ENCODE data around the gene CELF5.
"Not testable (repeated sequence)": the region's sequence is repeated elsewhere in the genome, so short reads cannot be mapped to it uniquely, and the experiment has no call there.

Gene CELF5

DNA sequence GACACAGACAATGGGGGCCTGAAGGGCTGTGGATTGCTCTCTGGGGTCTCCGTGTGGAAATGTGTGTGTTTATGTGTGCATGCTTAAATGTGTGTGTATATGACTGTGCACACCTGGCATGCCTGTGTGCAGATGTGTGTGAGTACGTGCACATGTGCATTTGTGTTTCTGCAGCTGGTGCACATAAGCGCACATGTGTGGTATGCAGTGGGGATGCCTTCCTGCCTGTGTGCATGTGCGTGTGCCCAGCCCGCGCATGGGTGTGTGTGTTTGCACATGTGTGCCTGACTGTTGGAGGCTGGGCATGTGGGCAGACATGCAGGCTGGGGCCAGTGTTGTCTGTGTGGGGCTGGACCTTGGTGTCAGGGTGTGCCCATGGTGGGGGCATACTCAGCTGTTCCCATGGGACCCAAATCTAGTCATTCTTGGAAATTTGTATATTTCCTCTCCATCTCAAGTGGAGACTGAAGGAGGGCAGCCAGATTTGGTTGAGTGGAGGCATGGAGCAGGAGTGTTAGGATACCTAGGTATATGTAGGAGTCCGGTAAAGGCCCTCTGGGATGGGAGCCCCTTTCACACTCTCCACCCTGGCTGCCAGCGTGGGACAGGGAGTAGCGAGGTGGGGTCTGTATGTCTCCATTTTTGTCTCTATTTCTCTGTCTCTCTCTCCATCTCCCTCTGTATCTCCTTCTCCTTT is 49.9 kb downstream of the CELF5 start:
- no peak for DNase-seq (ENCODE audit: low spot score)

- no peak for DNase-seq (ENCODE audit: low spot score)
These were observed 50.6 kb downstream of the CELF5 start for GRCh38 chr19:3274942-3275582.

GRCh38 chr19:3275583-3276340 is 51.3 kb downstream of the CELF5 start:
- DNase-seq (ENCODE audit: low spot score), result peak; percentile 97

DNA sequence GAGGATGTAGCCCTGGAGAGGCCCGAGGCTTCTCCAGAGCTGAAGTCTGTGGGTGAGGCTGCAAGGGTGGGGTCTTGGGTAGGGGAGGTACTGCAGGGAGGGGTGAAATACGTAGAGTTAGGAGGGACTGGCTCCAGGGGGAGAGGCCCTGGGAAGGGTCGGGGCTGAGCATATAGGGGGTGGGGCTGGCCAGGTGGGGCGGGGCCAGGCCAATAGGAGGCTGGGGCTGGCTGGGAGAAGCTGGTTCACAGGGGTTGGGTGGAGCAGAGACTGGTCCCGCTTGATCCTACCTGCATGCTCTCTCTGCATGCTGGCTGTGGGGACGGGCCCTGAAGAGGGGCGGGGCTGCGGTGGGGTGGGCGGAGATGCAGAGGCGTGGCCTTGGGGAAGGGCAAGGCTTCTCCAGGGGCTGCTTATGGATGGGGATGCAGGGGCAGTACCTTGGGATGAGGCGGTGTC is 51.9 kb downstream of the CELF5 start:
- no peak for DNase-seq (ENCODE audit: low spot score)

GRCh38 chr19:3277649-3278048 is 53.2 kb downstream of the CELF5 start:
- no peak for DNase-seq (ENCODE audit: low spot score)

- no peak for DNase-seq (ENCODE audit: low spot score)
These were observed 53.8 kb downstream of the CELF5 start for GRCh38 chr19:3278294-3278693.

GRCh38 chr19:3278749-3279148 is 54.3 kb downstream of the CELF5 start:
- no peak for DNase-seq (ENCODE audit: low spot score)

DNA sequence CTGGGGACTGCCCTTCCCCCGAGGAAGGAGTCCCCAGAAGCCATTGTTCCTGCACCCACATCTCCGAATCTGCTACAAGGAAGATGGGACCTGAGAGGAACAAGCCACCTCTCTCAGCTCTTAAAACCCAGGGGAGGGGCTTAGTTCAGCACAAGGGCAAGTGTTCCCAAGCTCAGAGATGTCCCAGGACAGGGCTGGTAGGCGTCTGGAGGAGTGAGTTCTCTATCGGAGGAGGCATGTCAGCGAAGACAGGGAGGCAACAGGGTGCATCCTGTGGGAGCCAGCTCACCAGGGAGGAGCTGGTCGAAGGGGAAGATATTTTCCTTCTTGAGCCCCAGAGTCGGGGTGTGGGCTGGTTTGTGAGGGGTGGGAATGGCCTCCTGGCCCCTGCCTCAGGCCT is 54.8 kb downstream of the CELF5 start:
- no peak for DNase-seq (ENCODE audit: low spot score)

- no peak for DNase-seq (ENCODE audit: low spot score)
These were observed 56.6 kb downstream of the CELF5 start for GRCh38 chr19:3281026-3281425.

- DNase-seq (ENCODE audit: low spot score), result no peak
These were observed 57.7 kb downstream of the CELF5 start for GRCh38 chr19:3282155-3282554.

DNA sequence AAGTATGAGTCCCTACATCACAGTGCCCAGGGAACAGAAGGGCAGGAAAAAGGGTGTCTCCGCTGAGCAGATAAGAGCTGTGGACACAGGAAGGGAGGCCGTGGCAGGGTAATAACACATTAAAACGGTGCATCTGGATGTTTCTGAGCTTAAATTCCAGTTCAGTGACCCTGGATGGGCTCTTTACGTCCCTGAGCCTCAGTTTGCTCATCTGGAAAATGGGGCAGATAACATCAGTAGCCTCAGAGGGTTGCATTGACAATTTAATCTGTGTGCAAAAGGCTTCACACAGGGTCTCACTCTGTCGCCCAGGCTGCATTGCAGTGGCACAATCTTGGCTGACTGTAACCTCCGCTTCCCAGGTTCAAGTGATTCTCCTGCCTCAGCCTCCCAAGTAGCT is 58.1 kb downstream of the CELF5 start:
- DNase-seq (ENCODE audit: low spot score), result no peak

DNA sequence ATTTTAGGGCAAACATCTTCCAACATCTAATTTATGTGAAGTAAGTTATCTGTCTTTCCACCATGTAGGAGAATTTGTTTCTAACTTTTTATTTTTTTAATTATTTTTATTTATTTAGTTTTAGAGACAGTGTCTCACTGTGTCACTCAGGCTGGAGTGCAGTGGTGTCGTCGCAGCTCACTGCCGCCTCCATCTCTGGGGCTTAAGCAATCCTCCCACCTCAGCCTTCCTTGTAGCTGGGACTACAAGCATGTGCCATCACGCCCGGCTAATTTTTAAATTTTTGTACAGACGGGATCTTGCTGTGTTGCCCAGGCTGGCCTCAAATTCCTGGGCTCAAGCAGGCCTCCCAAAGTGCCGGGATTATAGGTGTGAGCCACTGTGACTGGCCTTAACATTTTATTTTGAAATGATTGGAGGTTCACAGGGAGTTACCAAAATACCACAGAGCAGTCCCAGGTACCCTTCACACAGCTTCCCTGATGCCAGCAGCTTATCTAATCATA is 58.8 kb downstream of the CELF5 start:
- DNase-seq (ENCODE audit: low spot score), result no peak

- DNase-seq (ENCODE audit: low spot score), result no peak
These were observed 59.6 kb downstream of the CELF5 start for GRCh38 chr19:3283886-3284657.

DNA sequence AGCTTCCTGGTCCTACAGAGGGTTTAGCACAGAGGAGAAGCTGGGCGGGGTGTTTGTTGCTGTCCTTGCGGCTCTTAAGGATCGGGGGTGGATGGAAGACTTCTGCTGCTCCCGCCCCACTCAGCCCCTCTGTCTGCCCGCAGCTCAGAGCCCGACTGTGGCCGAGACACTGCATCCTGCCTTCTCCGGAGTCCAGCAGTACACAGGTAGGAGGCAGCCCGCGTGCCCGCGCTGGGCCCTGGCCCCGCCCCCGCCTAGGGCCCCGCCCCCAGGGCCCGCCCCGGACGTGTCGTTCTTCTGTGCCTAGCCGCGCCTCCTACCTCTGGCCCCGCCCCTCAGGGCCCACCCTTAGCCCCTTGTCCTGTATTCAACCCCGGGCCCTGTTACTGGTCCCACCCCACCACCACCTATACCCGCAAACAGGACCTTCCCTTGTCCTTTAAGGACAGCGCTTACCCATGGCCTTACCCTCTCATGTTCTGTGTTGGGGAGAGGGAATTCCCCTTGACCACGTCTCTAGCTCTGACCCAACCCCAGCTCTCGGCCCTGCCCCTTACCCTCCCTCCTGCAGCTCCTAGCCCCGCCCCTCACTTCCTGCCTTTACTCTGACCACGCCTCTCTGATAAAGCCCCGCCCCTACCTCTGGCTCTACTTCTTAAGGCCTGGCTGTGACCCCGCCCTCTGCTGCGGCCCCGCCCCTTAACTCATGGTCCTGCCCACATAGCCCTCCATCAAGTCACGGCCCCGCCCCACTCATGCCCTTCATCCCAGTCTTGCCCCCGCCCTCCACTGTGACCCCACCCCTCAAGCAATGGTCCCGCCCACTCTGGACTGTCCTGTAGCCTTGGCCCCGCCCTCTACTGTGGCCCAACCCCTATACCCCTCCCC is 60.5 kb downstream of the CELF5 start:
- no peak for DNase-seq (ENCODE audit: low spot score)

GRCh38 chr19:3285647-3286176 is 61.3 kb downstream of the CELF5 start:
- peak; percentile 50 for DNase-seq (ENCODE audit: low spot score)

- DNase-seq (ENCODE audit: low spot score), result no peak
These were observed 63.4 kb downstream of the CELF5 start for GRCh38 chr19:3287814-3288213.

GRCh38 chr19:3288437-3288836 is 64.0 kb downstream of the CELF5 start:
- DNase-seq (ENCODE audit: low spot score), result not testable (repeated sequence)

GRCh38 chr19:3289971-3290569 is 65.6 kb downstream of the CELF5 start:
- no peak for DNase-seq (ENCODE audit: low spot score)

GRCh38 chr19:3290858-3291257 is 66.4 kb downstream of the CELF5 start:
- DNase-seq (ENCODE audit: low spot score), result not testable (repeated sequence)

DNA sequence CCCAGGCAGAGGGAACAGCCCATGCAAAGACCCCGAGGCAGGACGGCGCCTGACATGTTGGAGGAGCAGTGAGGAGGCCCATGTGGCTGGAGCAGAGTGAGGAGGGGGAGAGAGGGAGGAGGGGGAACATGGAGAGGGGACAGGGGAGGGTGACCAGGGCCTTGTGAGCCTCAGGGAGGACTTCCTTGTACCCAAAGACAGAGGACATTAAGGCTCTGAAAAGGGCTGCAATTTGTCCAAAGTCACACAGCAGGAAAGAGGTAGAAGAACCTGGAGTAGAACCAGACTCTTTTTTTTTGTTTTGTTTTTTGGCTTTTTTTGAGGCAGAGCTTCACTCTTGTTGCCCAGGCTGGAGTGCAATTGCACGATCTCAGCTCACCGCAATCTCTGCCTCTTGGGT is 67.2 kb downstream of the CELF5 start:
- no peak for DNase-seq (ENCODE audit: low spot score)

All from hepatic stellate cell (primary cell).